RWPE2 (cell line): Measurements from ENCODE around the gene FSD1.
"Not testable (repeated sequence)": the region's sequence is repeated elsewhere in the genome, so short reads cannot be mapped to it uniquely, and the experiment has no call there.

Experiments used
- ATAC-seq: fragments of 200-7000 bp; cut with Tn5 transposase; 3 replicates; pipeline ENCODE4 v1.9.1; 2021; ENCODE audit warnings: low read depth
- DNase-seq: peaks from one replicate; pipeline ENCODE4 v3.0.0-alpha.2; 2020; ENCODE audit warnings: low spot score
- H3K27ac ChIP-seq: fragments of 450-650 bp; 2 replicates; pipeline ENCODE4 v1.5.1; 2017; ENCODE audit warnings: mild to moderate bottlenecking; ENCODE audit not compliant: poor library complexity, severe bottlenecking
- H3K27me3 ChIP-seq: fragments of 250-450 bp; sonication (Bioruptor Pico); 2 replicates; pipeline ENCODE4 v1.5.1; 2021; ENCODE audit warnings: mild to moderate bottlenecking, moderate library complexity; ENCODE audit not compliant: insufficient read depth, poor library complexity, severe bottlenecking
- H3K36me3 ChIP-seq: fragments of 250-450 bp; sonication (Bioruptor Pico); 2 replicates; pipeline ENCODE4 v1.5.1; 2020; ENCODE audit warnings: low read depth, mild to moderate bottlenecking, moderate library complexity
- H3K4me1 ChIP-seq: fragments of 250-450 bp; sonication (Bioruptor Pico); 2 replicates; pipeline ENCODE4 v1.5.1; 2021; ENCODE audit warnings: mild to moderate bottlenecking, moderate library complexity; ENCODE audit not compliant: insufficient read depth, poor library complexity, severe bottlenecking
- H3K4me3 ChIP-seq: fragments of 250-450 bp; sonication (Bioruptor Pico); 2 replicates; pipeline ENCODE4 v1.5.1; 2021; ENCODE audit warnings: mild to moderate bottlenecking, moderate library complexity; ENCODE audit not compliant: severe bottlenecking
- H3K9me3 ChIP-seq: fragments of 250-450 bp; sonication (Bioruptor Pico); 2 replicates; pipeline ENCODE4 v1.5.1; 2021; ENCODE audit warnings: mild to moderate bottlenecking, moderate library complexity; ENCODE audit not compliant: severe bottlenecking
- CTCF ChIP-seq: fragments of 450-650 bp; IDR thresholded peaks from one replicate; pipeline ENCODE4 v1.5.1; 2017; ENCODE audit warnings: mild to moderate bottlenecking, moderate library complexity; ENCODE audit not compliant: poor library complexity, severe bottlenecking

FSD1 gene

GRCh38 chr19:4345342-4346019, 41.1 kb downstream of the FSD1 start:
- no peak for TF ChIP-seq CTCF
- ATAC-seq, result no peak
- DNase-seq, result no peak
- no peak overlapping the region for H3K27ac ChIP-seq
- H3K9me3 ChIP-seq, result no peaks in the 10 kb centered on the region
- H3K4me1 ChIP-seq, result no peaks in the 10 kb centered on the region
- no peaks in the 10 kb centered on the region for H3K36me3 ChIP-seq
- H3K4me3 ChIP-seq, result no peak overlapping the region
- H3K27me3 ChIP-seq, result no peaks in the 10 kb centered on the region

- no peak for TF ChIP-seq CTCF
- no peaks in the 10 kb centered on the region for H3K36me3 ChIP-seq
- H3K4me3 ChIP-seq, result no peak overlapping the region
- H3K27ac ChIP-seq, result no peak overlapping the region
- H3K4me1 ChIP-seq, result no peaks in the 10 kb centered on the region
- no peak for DNase-seq
- ATAC-seq, result no peak
- H3K27me3 ChIP-seq, result no peaks in the 10 kb centered on the region
- H3K9me3 ChIP-seq, result no peaks in the 10 kb centered on the region
Measured at GRCh38 chr19:4346020-4346383, 41.6 kb downstream of the FSD1 start.

GRCh38 chr19:4347521-4347920, 43.1 kb downstream of the FSD1 start:
- H3K4me1 ChIP-seq, result no peaks in the 10 kb centered on the region
- H3K4me3 ChIP-seq, result no peak overlapping the region
- ATAC-seq, result no peak
- TF ChIP-seq CTCF, result no peak
- no peaks in the 10 kb centered on the region for H3K36me3 ChIP-seq
- no peak for DNase-seq
- H3K27me3 ChIP-seq, result no peaks in the 10 kb centered on the region
- no peaks in the 10 kb centered on the region for H3K9me3 ChIP-seq
- no peak overlapping the region for H3K27ac ChIP-seq

GRCh38 chr19:4349225-4349624, 44.8 kb downstream of the FSD1 start:
- H3K9me3 ChIP-seq, H3K36me3 ChIP-seq, H3K4me3 ChIP-seq, H3K4me1 ChIP-seq, H3K27ac ChIP-seq, H3K27me3 ChIP-seq, DNase-seq, ATAC-seq: not testable (repeated sequence)

- no peak for TF ChIP-seq CTCF
- H3K4me1 ChIP-seq, result no peaks in the 10 kb centered on the region
- H3K4me3 ChIP-seq, result no peak overlapping the region
- no peak overlapping the region for H3K27ac ChIP-seq
- ATAC-seq (no peak), DNase-seq (no peak)
- no peaks in the 10 kb centered on the region for H3K9me3 ChIP-seq
- no peaks in the 10 kb centered on the region; the same call in 1 of the 2 replicates for H3K36me3 ChIP-seq
- no peaks in the 10 kb centered on the region for H3K27me3 ChIP-seq
Measured at GRCh38 chr19:4350111-4350510, 45.7 kb downstream of the FSD1 start.
